NCI-H1092 (cell line): ENCODE results near the gene PTPN11.
"Not testable (repeated sequence)": the region's sequence is repeated elsewhere in the genome, so short reads cannot be mapped to it uniquely, and the experiment has no call there.

Experiments
- DNase-seq: peaks from one replicate; lab custom pipeline; 2025; lab: John Stamatoyannopoulos, UW

PTPN11 gene

GRCh38 chr12:112418608-112419296 is at the start of gene PTPN11:
Gene PTPN11, plus strand, starts transcription at chr12:112418947. Its CDS starts 165 bp downstream, at chr12:112419112.
- peak; percentile 67 for DNase-seq

- DNase-seq: no peak
Measured at GRCh38 chr12:112370199-112370598, 48.5 kb upstream of the PTPN11 start.

GRCh38 chr12:112370868-112371510 is 47.8 kb upstream of the PTPN11 start:
- no peak for DNase-seq

GRCh38 chr12:112374166-112374740 is 44.5 kb upstream of the PTPN11 start:
- DNase-seq: no peak

GRCh38 chr12:112375105-112375504 is 43.6 kb upstream of the PTPN11 start:
- no peak for DNase-seq

GRCh38 chr12:112380663-112381405 is 37.9 kb upstream of the PTPN11 start:
- no peak for DNase-seq

GRCh38 chr12:112381406-112381882 is 37.3 kb upstream of the PTPN11 start:
- peak; percentile 4 for DNase-seq

GRCh38 chr12:112381883-112382796 is 36.6 kb upstream of the PTPN11 start, which contains the start of gene HECTD4:
Gene HECTD4, minus strand, starts transcription at chr12:112382431. Its CDS starts 303 bp downstream, at chr12:112382128.
- peak; percentile 80 for DNase-seq

GRCh38 chr12:112382866-112383265 is 35.9 kb upstream of the PTPN11 start:
- DNase-seq: no peak

GRCh38 chr12:112386726-112387125 is 32.0 kb upstream of the PTPN11 start:
- DNase-seq: no peak

GRCh38 chr12:112389228-112389627 is 29.5 kb upstream of the PTPN11 start:
- no peak for DNase-seq

- not testable (repeated sequence) for DNase-seq
Measured at GRCh38 chr12:112389922-112390654, 28.7 kb upstream of the PTPN11 start.

GRCh38 chr12:112393328-112393727 is 25.4 kb upstream of the PTPN11 start:
- DNase-seq: no peak

- no peak for DNase-seq
Measured at GRCh38 chr12:112401054-112401453, 17.7 kb upstream of the PTPN11 start.

- DNase-seq: no peak
Measured at GRCh38 chr12:112401903-112402498, 16.7 kb upstream of the PTPN11 start.

- no peak for DNase-seq
Measured at GRCh38 chr12:112406519-112407488, 11.9 kb upstream of the PTPN11 start.

- DNase-seq: not testable (repeated sequence)
Measured at GRCh38 chr12:112407683-112408082, 11.1 kb upstream of the PTPN11 start.

- no peak for DNase-seq
Measured at GRCh38 chr12:112408621-112409020, 10.1 kb upstream of the PTPN11 start.
